Muscle of leg (tissue), 11 donors: ENCODE data around the gene ARMCX6. TPM values are rescaled to one million over a fixed set of nuclear protein-coding genes. Genes with fewer than 3 reads are reported as not detected.
"Not testable (repeated sequence)": the region's sequence is repeated elsewhere in the genome, so short reads cannot be mapped to it uniquely, and the experiment has no call there.

ENCODE experiments used
- DNase-seq: peaks from one replicate; pipeline ENCODE4 v3.0.0; 2013
- H3K27ac ChIP-seq: one replicate; pipeline ENCODE4 v1.5.1; 2013; ENCODE audit warnings: mild to moderate bottlenecking, low read length, control low read depth
- H3K27me3 ChIP-seq: one replicate; pipeline ENCODE4 v1.6.1; 2013; ENCODE audit warnings: low read length; ENCODE audit not compliant: control insufficient read depth, insufficient read depth
- H3K36me3 ChIP-seq: one replicate; pipeline ENCODE4 v1.6.1; 2013; ENCODE audit warnings: low read length; ENCODE audit not compliant: control insufficient read depth, insufficient read depth
- H3K4me1 ChIP-seq: one replicate; pipeline ENCODE4 v1.6.1; 2013; ENCODE audit warnings: low read length; ENCODE audit not compliant: control insufficient read depth, insufficient read depth
- H3K4me3 ChIP-seq: one replicate; pipeline ENCODE4 v1.5.1; 2013; ENCODE audit warnings: low read length, control low read depth
- H3K9me3 ChIP-seq: replicated peaks from 2 replicates; pipeline ENCODE4 v1.6.1; 2013; ENCODE audit warnings: low read depth, low read length; ENCODE audit not compliant: control insufficient read depth
- WGBS: methylation state at CpG from one replicate; pipeline ENCODE4 v1.1.5; 2013; ENCODE audit warnings: missing lambda C conversion rate; ENCODE audit not compliant: insufficient coverage; 5-methylcytosine and 5-hydroxymethylcytosine counted together
- polyA plus RNA-seq, 8 donors: library from polyadenylated mRNA; unstranded; fragments of 120-200 nt; gene quantifications; one replicate each; pipeline versions ENCODE4 v1.2.1 to v1.2.3, GENCODE V29; 2013; ENCODE audit warnings: inconsistent platforms in 1 of 8, low replicate concordance in 1 of 8; ENCODE audit not compliant: insufficient read length in 8 of 8, insufficient read depth in 1 of 8
- total RNA-seq: library from RNA; stranded (reverse); fragments of 120-200 nt; gene quantifications from one replicate; pipeline ENCODE4 v1.2.4, GENCODE V29; 2013

The ARMCX6 gene
- total and polyA plus RNA-seq, 9 donors, result 90.2 to 128 (median 110) TPM

- no peak overlapping the region for H3K27ac ChIP-seq
- H3K4me1 ChIP-seq, result no peaks in the 10 kb centered on the region
- no peaks in the 10 kb centered on the region for H3K9me3 ChIP-seq
- H3K36me3 ChIP-seq, result no peaks in the 10 kb centered on the region
- no peak for DNase-seq
- WGBS, result no CpG with 5 or more reads among the region's 1 CpG
- H3K4me3 ChIP-seq, result no peak overlapping the region
- peaks cover 10% of the 10 kb centered on the region for H3K27me3 ChIP-seq
Observed at GRCh38 chrX:101642093-101642492, 24.3 kb upstream of the ARMCX6 start.

GRCh38 chrX:101639583-101639982, 21.8 kb upstream of the ARMCX6 start:
- peaks cover 13% of the 10 kb centered on the region for H3K27me3 ChIP-seq
- H3K4me3 ChIP-seq, result no peak overlapping the region
- H3K36me3 ChIP-seq, result no peaks in the 10 kb centered on the region
- no peaks in the 10 kb centered on the region for H3K4me1 ChIP-seq
- H3K9me3 ChIP-seq, result no peaks in the 10 kb centered on the region
- H3K27ac ChIP-seq, result no peak overlapping the region
- DNase-seq, result no peak

- Histone ChIP-seq H3K27me3 (peaks cover 19% of the 10 kb centered on the region), H3K4me1 (peaks cover 23% of the 10 kb centered on the region), H3K27ac (peak overlapping the region; percentile 39), H3K36me3 (peaks cover 5% of the 10 kb centered on the region), H3K4me3 (no peak overlapping the region), H3K9me3 (no peaks in the 10 kb centered on the region)
- DNase-seq, result peak; percentile 72
Observed at GRCh38 chrX:101619364-101619763, 1.6 kb upstream of the ARMCX6 start.

- no CpG with 5 or more reads among the region's 1 CpG for WGBS
- Histone ChIP-seq H3K4me1 (no peaks in the 10 kb centered on the region), H3K4me3 (no peak overlapping the region), H3K27me3 (peaks cover 2% of the 10 kb centered on the region), H3K27ac (no peak overlapping the region), H3K9me3 (no peaks in the 10 kb centered on the region), H3K36me3 (no peaks in the 10 kb centered on the region)
- no peak for DNase-seq
Observed at GRCh38 chrX:101605728-101606127, 12.1 kb downstream of the ARMCX6 start.

GRCh38 chrX:101605146-101605545, 12.7 kb downstream of the ARMCX6 start:
- Histone ChIP-seq H3K9me3 (no peaks in the 10 kb centered on the region), H3K27me3 (peaks cover 2% of the 10 kb centered on the region), H3K4me1 (no peaks in the 10 kb centered on the region), H3K36me3 (no peaks in the 10 kb centered on the region), H3K4me3 (no peak overlapping the region), H3K27ac (no peak overlapping the region)
- DNase-seq, result no peak

- Histone ChIP-seq H3K36me3 (no peaks in the 10 kb centered on the region), H3K9me3 (no peaks in the 10 kb centered on the region), H3K4me3 (no peak overlapping the region), H3K27me3 (no peaks in the 10 kb centered on the region), H3K4me1 (no peaks in the 10 kb centered on the region), H3K27ac (no peak overlapping the region)
- no CpG with 5 or more reads among the region's 7 CpGs for WGBS
- peak; percentile 47 for DNase-seq
Observed at GRCh38 chrX:101602077-101602476, 15.7 kb downstream of the ARMCX6 start.

GRCh38 chrX:101599592-101599991, 18.2 kb downstream of the ARMCX6 start:
- H3K36me3 ChIP-seq, H3K27me3 ChIP-seq, H3K4me1 ChIP-seq, H3K9me3 ChIP-seq, H3K4me3 ChIP-seq, DNase-seq, H3K27ac ChIP-seq: not testable (repeated sequence)
- no CpG with 5 or more reads among the region's 8 CpGs for WGBS

GRCh38 chrX:101595739-101596419, 21.9 kb downstream of the ARMCX6 start:
- DNase-seq, result peak; percentile 81
- WGBS, result no CpG with 5 or more reads among the region's 5 CpGs
- no peak overlapping the region for H3K4me3 ChIP-seq
- no peak overlapping the region for H3K27ac ChIP-seq
- H3K9me3 ChIP-seq, result no peaks in the 10 kb centered on the region
- no peaks in the 10 kb centered on the region for H3K36me3 ChIP-seq
- no peaks in the 10 kb centered on the region for H3K4me1 ChIP-seq
- peaks cover 9% of the 10 kb centered on the region for H3K27me3 ChIP-seq

Other genes with a start within 250 kb of the ARMCX6 start
- gene BTK, start 231.8 kb downstream of the ARMCX6 start, total RNA-seq, result 1.5 TPM
- gene BTK, start 231.8 kb downstream of the ARMCX6 start, polyA plus RNA-seq, result 1 to 10 TPM; 1.7 to 3.5 (median 2.4) TPM
- 2,963 TPM for gene RPL36A, start 227.0 kb downstream of the ARMCX6 start, total RNA-seq
- 1,000 to 10,000 TPM; 1,610 to 2,503 (median 1,687) TPM for gene RPL36A, start 227.0 kb downstream of the ARMCX6 start, polyA plus RNA-seq
- gene GLA, start 210.1 kb downstream of the ARMCX6 start, total RNA-seq, result 18.0 TPM
- gene GLA, start 210.1 kb downstream of the ARMCX6 start, polyA plus RNA-seq, result 10 to 100 TPM; 14.5 to 21.0 (median 16.8) TPM
- 40.8 TPM for gene HNRNPH2, start 209.8 kb downstream of the ARMCX6 start, total RNA-seq
- 10 to 100 TPM; 55.7 to 80.1 (median 69.1) TPM for gene HNRNPH2, start 209.8 kb downstream of the ARMCX6 start, polyA plus RNA-seq
- 18.5 TPM for gene ARMCX4, start 132.5 kb downstream of the ARMCX6 start, total RNA-seq
- gene ARMCX4, start 132.5 kb downstream of the ARMCX6 start, polyA plus RNA-seq, result 10 to 100 TPM; 30.2 to 47.6 (median 41.7) TPM
- 74.7 TPM for gene ARMCX1, start 67.5 kb downstream of the ARMCX6 start, total RNA-seq
- 10 to 100 TPM; 74.0 to 82.9 (median 78.8) TPM for gene ARMCX1, start 67.5 kb downstream of the ARMCX6 start, polyA plus RNA-seq
- 98.3 TPM for gene ARMCX3, start 5.2 kb upstream of the ARMCX6 start, total RNA-seq
- gene ARMCX3, start 5.2 kb upstream of the ARMCX6 start, polyA plus RNA-seq, result 100 to 1,000 TPM in 7 of 8 donors, 10 to 100 TPM in 1; 97.0 to 144 (median 138) TPM
- 102 TPM for gene ARMCX2, start 41.9 kb upstream of the ARMCX6 start, total RNA-seq
- gene ARMCX2, start 41.9 kb upstream of the ARMCX6 start, polyA plus RNA-seq, result 100 to 1,000 TPM; 108 to 151 (median 131) TPM